PC-3 (cell line): ENCODE measurements around the gene EHMT1. TPM values are rescaled to one million over a fixed set of nuclear protein-coding genes. Genes with fewer than 3 reads are reported as not detected.
A peak's percentile ranks its signal among the peaks of the same experiment; 100 is the strongest.
"Not testable (repeated sequence)": the region's sequence is repeated elsewhere in the genome, so short reads cannot be mapped to it uniquely, and the experiment has no call there.

Experiments
- ATAC-seq: fragments of 200-7000 bp; cut with Tn5 transposase; 2 replicates; pipeline ENCODE4 v1.9.1; 2020; ENCODE audit warnings: mild to moderate bottlenecking, moderate library complexity
- BruUV-seq: library from RNA; stranded (reverse); fragments of 400-500 nt; replicated peaks from 2 replicates; lab custom pipeline; 2021; lab: Mats Ljungman, UMichigan
- CTCF ChIA-PET: fragments of 300-600 bp; sonication (Branson Sonifier 250); formaldehyde crosslinking; loops from one replicate; lab custom pipeline; 2022; ENCODE audit warnings: antibody characterized with exemption; lab: Charles Lee
- POLR2A ChIA-PET: fragments of 300-600 bp; sonication (Branson Sonifier 250); formaldehyde crosslinking; loops from one replicate; lab custom pipeline; 2022; ENCODE audit warnings: antibody characterized with exemption; ENCODE audit not compliant: unreplicated experiment; lab: Charles Lee
- DNase-seq: peaks from one replicate; pipeline ENCODE4 v3.0.0-alpha.2; 2015
- H2AFZ ChIP-seq: fragments of 300-600 bp; sonication (generic); 2 replicates; pipeline ENCODE4 v1.6.0; 2016; ENCODE audit warnings: antibody characterized with exemption, low read length
- H3F3A ChIP-seq: fragments of 300-600 bp; sonication (generic); one replicate; pipeline ENCODE4 v1.6.0; 2017; ENCODE audit warnings: antibody characterized with exemption, low read length, control low read depth, mild to moderate bottlenecking; ENCODE audit not compliant: unreplicated experiment
- H3K27ac ChIP-seq: fragments of 300-600 bp; sonication (generic); 2 replicates; pipeline ENCODE4 v1.5.1; 2016; ENCODE audit warnings: mild to moderate bottlenecking, low read length
- H3K27me3 ChIP-seq: fragments of 300-600 bp; sonication (generic); 2 replicates; pipeline ENCODE4 v1.6.1; 2016; ENCODE audit warnings: low read length, mixed read lengths
- H3K36me3 ChIP-seq: fragments of 300-600 bp; sonication (generic); 2 replicates; pipeline ENCODE4 v1.6.1; 2016; ENCODE audit warnings: low read depth, mixed run types, low read length, mixed read lengths
- H3K4me1 ChIP-seq: fragments of 300-600 bp; sonication (generic); 2 replicates; pipeline ENCODE4 v1.5.1; 2016; ENCODE audit warnings: low read length; ENCODE audit not compliant: insufficient read depth
- H3K4me2 ChIP-seq: fragments of 300-600 bp; sonication (generic); 2 replicates; pipeline ENCODE4 v1.6.0; 2016; ENCODE audit warnings: low read length
- H3K4me3 ChIP-seq: fragments of 300-600 bp; sonication (generic); 2 replicates; pipeline ENCODE4 v1.5.1; 2016; ENCODE audit warnings: mild to moderate bottlenecking, low read length, mixed read lengths
- H3K79me2 ChIP-seq: fragments of 300-600 bp; sonication (generic); 2 replicates; pipeline ENCODE4 v1.6.1; 2017; ENCODE audit warnings: low read length, mixed read lengths
- H3K9ac ChIP-seq: fragments of 300-600 bp; sonication (generic); 2 replicates; pipeline ENCODE4 v1.6.0; 2016; ENCODE audit warnings: mild to moderate bottlenecking, low read length
- H3K9me2 ChIP-seq: fragments of 300-600 bp; sonication (generic); replicated peaks from 2 replicates; pipeline ENCODE4 v1.6.1; 2016; ENCODE audit warnings: mixed run types, low read length, mixed read lengths
- H3K9me3 ChIP-seq: fragments of 300-600 bp; sonication (generic); 2 replicates; pipeline ENCODE4 v1.6.1; 2016; ENCODE audit warnings: low read length, mixed read lengths
- H4K20me1 ChIP-seq: fragments of 300-600 bp; sonication (generic); 2 replicates; pipeline ENCODE4 v1.6.1; 2016; ENCODE audit warnings: low read length, mixed read lengths
- CTCF ChIP-seq: fragments of 300-600 bp; sonication (generic); conservative IDR thresholded peaks from 2 replicates; pipeline ENCODE4 v1.5.1; 2017; ENCODE audit warnings: antibody characterized with exemption, low read depth, mild to moderate bottlenecking, low read length
- EZH2 ChIP-seq: fragments of 300-600 bp; sonication (generic); IDR thresholded peaks from one replicate; pipeline ENCODE4 v1.6.1; 2017; ENCODE audit warnings: antibody characterized with exemption, mild to moderate bottlenecking, low read length; ENCODE audit not compliant: unreplicated experiment
- EZH2phosphoT487 ChIP-seq: fragments of 300-600 bp; sonication (generic); IDR thresholded peaks from 2 replicates; pipeline ENCODE4 v1.6.1; 2018; ENCODE audit warnings: mild to moderate bottlenecking, antibody characterized with exemption, low read length, borderline replicate concordance
- intact Hi-C: fragments of 100-400 bp; cut with micrococcal nuclease; formaldehyde crosslinking; loops from 2 replicates; pipeline ENCODE4 v1.9.0; 2023
- total RNA-seq: library from RNA; depleted of rRNA; stranded (reverse); fragments of >200 nt; gene quantifications from 2 replicates; pipeline ENCODE4 v1.2.3, GENCODE V29; 2014

Gene EHMT1
- total RNA-seq, 1 experiment from 2014 or later = 42.8 TPM

GRCh38 chr9:137880976-137881530 lies 262.2 kb downstream of the EHMT1 start:
- BruUV-seq = no TSS peak
- H3K27ac ChIP-seq = no peak overlapping the region
- ChIA-PET POLR2A (no interaction called here), CTCF (no interaction called here)
- no peak overlapping the region for H3K9ac ChIP-seq
- intact Hi-C loops = no loop called here
- no peaks in the 10 kb centered on the region for H3K36me3 ChIP-seq
- no peak for ATAC-seq
- no peak overlapping the region for H3K4me3 ChIP-seq
- H3K9me3 ChIP-seq = no peaks in the 10 kb centered on the region
- H3K4me2 ChIP-seq = no peak overlapping the region
- H3K27me3 ChIP-seq = no peaks in the 10 kb centered on the region
- no peaks in the 10 kb centered on the region for H3K9me2 ChIP-seq
- H3K79me2 ChIP-seq = no peaks in the 10 kb centered on the region
- H3F3A ChIP-seq = no peaks in the 10 kb centered on the region
- H4K20me1 ChIP-seq = no peaks in the 10 kb centered on the region
- H2AFZ ChIP-seq = no peak overlapping the region
- DNase-seq = no peak
- no peaks in the 10 kb centered on the region for H3K4me1 ChIP-seq
- TF ChIP-seq EZH2phosphoT487 = no peak
- no peak for TF ChIP-seq CTCF
- no peak for TF ChIP-seq EZH2

- Histone ChIP-seq H3F3A (no peaks in the 10 kb centered on the region), H3K27me3 (no peaks in the 10 kb centered on the region), H3K36me3 (no peaks in the 10 kb centered on the region), H3K4me1 (no peaks in the 10 kb centered on the region), H3K79me2 (no peaks in the 10 kb centered on the region), H3K9ac (no peak overlapping the region), H3K9me2 (no peaks in the 10 kb centered on the region), H3K4me2 (no peak overlapping the region), H3K9me3 (no peaks in the 10 kb centered on the region), H3K4me3 (no peak overlapping the region), H4K20me1 (no peaks in the 10 kb centered on the region), H3K27ac (no peak overlapping the region), H2AFZ (no peak overlapping the region)
- no TSS peak for BruUV-seq
- intact Hi-C loops = no loop called here
- DNase-seq (no peak), ATAC-seq (peak; percentile 31; the same call in 1 of the 2 replicates)
- TF ChIP-seq EZH2 (no peak), CTCF (no peak), EZH2phosphoT487 (no peak)
- CTCF ChIA-PET = no interaction called here
- POLR2A ChIA-PET = no interaction called here
Observed at GRCh38 chr9:137881591-137882505, 263.0 kb downstream of the EHMT1 start.

- DNase-seq (no peak), ATAC-seq (no peak)
- no peak overlapping the region for H2AFZ ChIP-seq
- intact Hi-C loops = no loop called here
- ChIA-PET POLR2A (no interaction called here), CTCF (no interaction called here)
- no TSS peak for BruUV-seq
- H3K27me3 ChIP-seq = no peaks in the 10 kb centered on the region
- H3K4me2 ChIP-seq = no peak overlapping the region
- no peak overlapping the region for H3K4me3 ChIP-seq
- H3K36me3 ChIP-seq = no peaks in the 10 kb centered on the region
- no peaks in the 10 kb centered on the region for H3K4me1 ChIP-seq
- H3K9ac ChIP-seq = no peak overlapping the region
- H3K9me2 ChIP-seq = no peaks in the 10 kb centered on the region
- no peak overlapping the region for H3K27ac ChIP-seq
- H4K20me1 ChIP-seq = no peaks in the 10 kb centered on the region
- no peaks in the 10 kb centered on the region for H3K9me3 ChIP-seq
- TF ChIP-seq EZH2 (no peak), CTCF (no peak), EZH2phosphoT487 (no peak)
- H3K79me2 ChIP-seq = no peaks in the 10 kb centered on the region
- no peaks in the 10 kb centered on the region for H3F3A ChIP-seq
Observed at GRCh38 chr9:137882506-137882821, 263.7 kb downstream of the EHMT1 start.

- CTCF ChIA-PET = not testable (repeated sequence)
Observed at GRCh38 chr9:137883977-137884376, 265.2 kb downstream of the EHMT1 start.

More at GRCh38 chr9:137883977-137884376, 265.2 kb downstream of the EHMT1 start:
- H2AFZ ChIP-seq, H3K9me3 ChIP-seq, H3K79me2 ChIP-seq, ATAC-seq, H3K4me2 ChIP-seq, H4K20me1 ChIP-seq, intact Hi-C loops, POLR2A ChIA-PET, H3K27ac ChIP-seq, H3K9ac ChIP-seq, H3F3A ChIP-seq, DNase-seq, H3K27me3 ChIP-seq, BruUV-seq, H3K36me3 ChIP-seq, H3K9me2 ChIP-seq, H3K4me1 ChIP-seq, H3K4me3 ChIP-seq: not testable (repeated sequence)
